ENCODE measurements around the gene CALML3.

DNA sequence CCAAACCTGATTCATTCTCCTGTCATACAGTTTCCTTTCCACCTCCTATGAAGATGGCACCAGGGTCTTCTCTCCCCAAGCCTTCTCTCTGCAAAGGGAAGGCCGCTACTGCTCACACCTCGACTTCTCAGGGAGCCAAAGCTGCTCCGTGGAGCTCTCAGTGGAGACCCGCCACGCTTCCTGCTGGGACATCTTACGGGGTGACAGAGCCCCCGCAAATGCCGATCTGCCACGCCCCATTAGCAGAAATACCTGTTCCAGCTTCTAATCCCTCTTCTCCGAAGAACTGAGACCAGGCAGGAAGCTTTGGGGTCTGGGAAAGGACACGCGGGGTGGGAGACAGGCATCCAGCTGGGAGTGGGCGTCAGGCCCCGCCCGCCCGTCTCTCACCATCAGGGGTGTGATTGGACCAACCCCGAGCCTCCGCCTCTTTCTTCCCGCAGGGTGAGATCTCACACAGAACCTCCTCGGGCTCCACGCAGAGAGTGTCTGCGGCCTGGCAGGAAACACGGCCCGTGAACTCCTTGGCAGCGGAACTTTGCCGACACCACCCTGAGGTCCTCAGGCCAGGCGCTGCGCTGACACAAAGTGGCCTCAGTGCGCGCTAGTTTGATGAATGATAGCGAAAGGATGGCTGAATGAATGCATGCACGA lies 13.4 kb upstream of the CALML3 start:
- no peak for TF ChIP-seq EGR1 (IDR thresholded peaks at IDR 0.05)
- TF ChIP-seq RAD21 (IDR thresholded peaks at IDR 0.05; ENCODE audit: low read depth) = no peak
- TF ChIP-seq CEBPB (IDR thresholded peaks at IDR 0.05) = no peak
- TF ChIP-seq FOXM1 (IDR thresholded peaks at IDR 0.05; ENCODE audit: borderline replicate concordance, low read depth) = no peak
- no peak for TF ChIP-seq TEAD4 (IDR thresholded peaks at IDR 0.05)
- TF ChIP-seq NFIC (IDR thresholded peaks at IDR 0.05) = no peak
- TF ChIP-seq TAF1 (IDR thresholded peaks at IDR 0.05; ENCODE audit: low read depth) = no peak
- TF ChIP-seq USF1 (IDR thresholded peaks at IDR 0.05) = no peak
- no peak for TF ChIP-seq CREB1 (IDR thresholded peaks at IDR 0.05; ENCODE audit: low read depth)

Measured in Ishikawa (cell line).